NB4 (cell line): Measurements from ENCODE around the gene SESN3.

ENCODE experiments used
- DNase-seq: peaks from one replicate; pipeline ENCODE4 v3.0.0; 2010; ENCODE audit warnings: low read depth
- H3K4me3 ChIP-seq: one replicate; pipeline ENCODE4 v1.5.1; 2011; ENCODE audit warnings: mild to moderate bottlenecking, low read depth, low read length, moderate library complexity
- MYC ChIP-seq: IDR thresholded peaks from 2 replicates; pipeline ENCODE4 v1.6.1; 2011; ENCODE audit warnings: low read depth, low read length
- POLR2A ChIP-seq: IDR thresholded peaks from 2 replicates; pipeline ENCODE4 v1.6.1; 2011; ENCODE audit warnings: mild to moderate bottlenecking; ENCODE audit not compliant: insufficient read length; ENCODE audit errors: extremely low read depth
- TF ChIP-seq, protein P1 (sequence below): IDR thresholded peaks from one replicate; pipeline ENCODE4 v1.5.1; 2012; ENCODE audit warnings: low read depth, low read length
- TF ChIP-seq, protein P2 (sequence below): IDR thresholded peaks from 2 replicates; pipeline ENCODE4 v1.6.1; 2011; ENCODE audit warnings: low read depth, low read length

Gene SESN3

DNA sequence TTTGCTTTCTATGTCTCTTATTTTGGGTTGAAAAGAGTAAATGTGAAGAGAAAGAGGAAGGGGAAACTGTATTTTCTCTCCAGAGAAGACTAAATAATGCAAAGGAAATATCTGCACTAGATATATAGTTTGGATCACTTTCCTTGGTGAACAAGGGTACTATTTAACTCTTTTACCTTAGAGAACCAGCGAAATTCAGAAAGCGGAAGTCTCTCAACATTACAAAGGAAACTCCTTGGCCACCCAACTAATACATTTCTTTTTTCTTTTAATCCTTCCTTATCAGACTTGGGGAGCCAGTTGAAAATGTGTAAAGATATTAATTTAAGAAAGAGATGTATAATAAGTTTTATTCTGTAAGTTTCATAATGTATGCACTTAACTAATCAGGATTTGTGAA lies 64.2 kb downstream of the SESN3 start:
- TF ChIP-seq POLR2A, result no peak
- TF ChIP-seq MYC, result no peak
- TF ChIP-seq, protein P1, sequence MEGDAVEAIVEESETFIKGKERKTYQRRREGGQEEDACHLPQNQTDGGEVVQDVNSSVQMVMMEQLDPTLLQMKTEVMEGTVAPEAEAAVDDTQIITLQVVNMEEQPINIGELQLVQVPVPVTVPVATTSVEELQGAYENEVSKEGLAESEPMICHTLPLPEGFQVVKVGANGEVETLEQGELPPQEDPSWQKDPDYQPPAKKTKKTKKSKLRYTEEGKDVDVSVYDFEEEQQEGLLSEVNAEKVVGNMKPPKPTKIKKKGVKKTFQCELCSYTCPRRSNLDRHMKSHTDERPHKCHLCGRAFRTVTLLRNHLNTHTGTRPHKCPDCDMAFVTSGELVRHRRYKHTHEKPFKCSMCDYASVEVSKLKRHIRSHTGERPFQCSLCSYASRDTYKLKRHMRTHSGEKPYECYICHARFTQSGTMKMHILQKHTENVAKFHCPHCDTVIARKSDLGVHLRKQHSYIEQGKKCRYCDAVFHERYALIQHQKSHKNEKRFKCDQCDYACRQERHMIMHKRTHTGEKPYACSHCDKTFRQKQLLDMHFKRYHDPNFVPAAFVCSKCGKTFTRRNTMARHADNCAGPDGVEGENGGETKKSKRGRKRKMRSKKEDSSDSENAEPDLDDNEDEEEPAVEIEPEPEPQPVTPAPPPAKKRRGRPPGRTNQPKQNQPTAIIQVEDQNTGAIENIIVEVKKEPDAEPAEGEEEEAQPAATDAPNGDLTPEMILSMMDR, result no peak
- DNase-seq, result no peak
- H3K4me3 ChIP-seq, result no peak overlapping the region

DNA sequence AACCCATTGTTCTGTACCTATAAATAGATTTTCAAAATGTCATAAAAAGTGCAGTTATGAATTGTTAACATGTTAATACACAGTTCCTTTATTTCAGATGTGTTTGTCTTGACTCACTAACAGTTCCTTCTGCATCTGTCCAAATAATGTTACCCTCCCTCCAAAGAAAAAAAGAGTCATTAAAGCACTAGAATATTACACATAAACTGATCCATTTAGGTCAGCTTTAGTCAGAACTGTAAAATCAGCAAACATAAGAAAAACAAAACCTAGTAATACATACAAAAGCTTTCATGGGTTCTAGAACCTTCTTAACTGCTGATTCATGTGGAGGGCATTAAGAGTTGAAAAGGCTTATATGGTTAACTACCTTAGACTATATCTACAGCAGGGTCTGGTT lies 65.4 kb downstream of the SESN3 start:
- TF ChIP-seq, protein P1, result no peak
- TF ChIP-seq POLR2A (no peak), MYC (no peak)
- TF ChIP-seq, protein P2, sequence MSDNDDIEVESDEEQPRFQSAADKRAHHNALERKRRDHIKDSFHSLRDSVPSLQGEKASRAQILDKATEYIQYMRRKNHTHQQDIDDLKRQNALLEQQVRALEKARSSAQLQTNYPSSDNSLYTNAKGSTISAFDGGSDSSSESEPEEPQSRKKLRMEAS, result no peak
- no peak overlapping the region for H3K4me3 ChIP-seq
- DNase-seq, result no peak

DNA sequence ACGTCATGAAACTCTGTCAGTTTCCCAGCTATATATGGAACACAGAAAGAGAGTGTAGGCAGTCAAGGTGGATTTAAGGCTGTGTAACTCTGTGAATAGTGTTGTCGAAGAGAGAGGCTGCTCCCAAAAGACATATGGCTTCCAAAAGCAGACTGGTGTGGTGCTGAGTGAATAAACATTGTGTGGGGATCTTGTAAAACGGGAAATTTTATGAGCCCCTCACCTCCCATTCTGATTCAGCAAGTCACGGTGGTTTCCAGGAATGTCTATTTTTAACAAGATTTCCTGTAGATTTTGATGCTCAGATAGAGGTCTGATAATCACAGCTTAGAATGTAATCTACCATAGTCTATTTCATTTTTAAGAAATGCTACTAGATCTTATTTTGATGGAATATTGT lies 67.9 kb downstream of the SESN3 start:
- no peak overlapping the region for H3K4me3 ChIP-seq
- no peak for DNase-seq
- TF ChIP-seq POLR2A (no peak), MYC (no peak)
- TF ChIP-seq, protein P2, result no peak
- TF ChIP-seq, protein P1, result no peak

DNA sequence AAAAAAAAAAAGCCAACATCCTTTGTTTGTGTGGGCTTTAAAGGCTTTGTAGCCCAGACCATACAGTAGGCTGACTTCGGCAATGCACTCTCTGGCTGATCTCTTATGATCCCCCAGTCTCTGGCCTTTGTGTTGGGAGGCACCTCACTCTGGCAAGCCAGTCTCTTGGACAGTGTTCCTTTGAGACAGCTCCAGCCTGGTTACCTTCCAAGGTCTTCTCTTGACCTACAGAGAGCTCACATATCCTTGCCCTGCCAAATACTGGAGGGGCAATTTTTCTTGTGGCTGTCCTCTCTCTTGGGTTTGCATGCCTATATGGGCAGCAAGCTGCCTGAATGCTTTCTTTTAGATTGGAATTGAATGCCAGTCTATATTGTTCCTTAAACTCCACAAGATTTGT lies 69.8 kb downstream of the SESN3 start:
- no peak for DNase-seq
- H3K4me3 ChIP-seq, result no peak overlapping the region
- TF ChIP-seq POLR2A, result no peak
- no peak for TF ChIP-seq MYC
- TF ChIP-seq, protein P1, result no peak
- TF ChIP-seq, protein P2, result no peak

DNA sequence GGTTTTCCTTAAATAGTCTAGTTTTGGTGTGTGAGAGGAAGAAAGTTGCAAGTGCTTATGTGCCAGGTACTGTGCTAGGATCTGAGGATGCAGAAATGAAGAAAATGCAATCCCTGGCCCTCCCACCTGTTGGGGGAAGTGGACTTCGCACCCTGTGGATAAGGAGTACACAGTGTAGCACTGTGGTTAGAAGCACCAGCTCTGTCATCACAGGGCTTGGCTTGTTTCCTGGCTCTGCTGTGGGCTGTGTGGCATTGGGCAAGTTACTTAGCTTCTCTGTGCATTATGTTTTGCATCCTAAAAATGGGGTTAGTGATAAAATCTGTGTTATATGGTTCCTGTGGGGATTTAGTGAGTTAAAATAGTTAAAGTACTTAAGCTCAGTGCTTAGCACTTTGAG lies 73.2 kb downstream of the SESN3 start:
- no peak overlapping the region for H3K4me3 ChIP-seq
- DNase-seq, result no peak
- TF ChIP-seq, protein P2, result no peak
- TF ChIP-seq POLR2A (no peak), MYC (no peak)
- TF ChIP-seq, protein P1, result no peak

DNA sequence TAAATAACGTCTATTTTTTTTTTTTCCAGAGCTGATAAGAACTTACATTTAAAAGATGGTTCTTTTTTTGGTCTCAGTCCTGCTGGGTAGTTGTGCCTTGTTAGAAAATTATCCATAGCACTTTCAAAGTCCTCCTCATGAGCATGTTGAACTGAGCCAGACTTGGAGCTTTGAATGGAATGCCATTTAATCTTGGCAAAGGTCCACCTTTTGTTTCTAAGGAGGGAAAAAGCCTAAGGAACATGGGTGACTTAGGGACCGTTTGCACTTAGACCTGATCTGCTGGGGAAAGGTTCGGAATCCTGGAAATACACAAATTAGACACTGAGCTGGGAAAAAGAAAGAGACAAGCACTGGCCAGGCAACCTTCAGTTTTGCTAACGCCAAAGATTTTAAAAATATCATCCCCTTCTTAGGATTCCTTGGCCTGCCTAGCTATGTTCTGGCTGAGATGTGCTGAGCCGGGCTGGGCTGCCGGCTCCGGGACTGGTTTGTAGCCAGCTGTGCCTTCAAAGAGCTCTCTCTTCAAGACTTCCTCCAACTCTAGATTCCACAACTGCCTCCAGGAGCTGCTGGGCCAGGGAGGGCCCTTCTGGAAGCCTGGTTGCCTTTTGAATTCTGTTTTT lies 74.0 kb downstream of the SESN3 start:
- TF ChIP-seq MYC (no peak), POLR2A (no peak)
- TF ChIP-seq, protein P2, result no peak
- TF ChIP-seq, protein P1, result no peak
- no peak for DNase-seq
- H3K4me3 ChIP-seq, result no peak overlapping the region
